ENCODE results near the gene ZNF236. TPM values are rescaled to one million over a fixed set of nuclear protein-coding genes. Genes with fewer than 3 reads are reported as not detected.

Gene ZNF236
- total RNA-seq, 1 donor from 2014 or later, result 19.4 TPM

DNA sequence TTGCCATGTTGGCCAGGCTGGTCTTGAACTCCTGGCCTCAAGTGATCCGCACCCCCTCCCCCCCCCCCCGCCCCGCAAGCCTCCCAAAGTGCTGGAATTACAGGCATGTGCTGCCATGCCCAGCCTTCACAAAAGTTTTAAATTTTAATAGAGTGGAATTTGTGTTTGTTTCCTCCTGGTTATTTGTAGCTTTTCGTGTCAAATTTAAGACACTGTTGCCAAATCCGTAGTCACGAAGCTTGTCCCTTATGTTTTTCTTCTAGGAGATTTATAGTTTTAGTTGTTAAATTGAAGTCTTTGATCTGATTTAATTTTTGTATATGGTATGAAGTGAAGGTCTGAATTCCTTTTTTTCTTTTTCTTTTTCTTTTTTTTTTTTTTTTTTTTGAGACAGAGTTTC lies 14.7 kb downstream of the ZNF236 start:
- no peak for DNase-seq (ENCODE audit: low spot score)
- H3K4me1 Mint-ChIP-seq (ENCODE audit: unreplicated experiment), result peaks cover 7% of the 10 kb centered on the region
- no peaks in the 10 kb centered on the region for H3K27me3 Mint-ChIP-seq (ENCODE audit: unreplicated experiment)
- no peak overlapping the region for H3K4me3 Mint-ChIP-seq (ENCODE audit: unreplicated experiment)
- no peaks in the 10 kb centered on the region for H3K9me3 Mint-ChIP-seq (ENCODE audit: unreplicated experiment)
- TF ChIP-seq, protein P1, sequence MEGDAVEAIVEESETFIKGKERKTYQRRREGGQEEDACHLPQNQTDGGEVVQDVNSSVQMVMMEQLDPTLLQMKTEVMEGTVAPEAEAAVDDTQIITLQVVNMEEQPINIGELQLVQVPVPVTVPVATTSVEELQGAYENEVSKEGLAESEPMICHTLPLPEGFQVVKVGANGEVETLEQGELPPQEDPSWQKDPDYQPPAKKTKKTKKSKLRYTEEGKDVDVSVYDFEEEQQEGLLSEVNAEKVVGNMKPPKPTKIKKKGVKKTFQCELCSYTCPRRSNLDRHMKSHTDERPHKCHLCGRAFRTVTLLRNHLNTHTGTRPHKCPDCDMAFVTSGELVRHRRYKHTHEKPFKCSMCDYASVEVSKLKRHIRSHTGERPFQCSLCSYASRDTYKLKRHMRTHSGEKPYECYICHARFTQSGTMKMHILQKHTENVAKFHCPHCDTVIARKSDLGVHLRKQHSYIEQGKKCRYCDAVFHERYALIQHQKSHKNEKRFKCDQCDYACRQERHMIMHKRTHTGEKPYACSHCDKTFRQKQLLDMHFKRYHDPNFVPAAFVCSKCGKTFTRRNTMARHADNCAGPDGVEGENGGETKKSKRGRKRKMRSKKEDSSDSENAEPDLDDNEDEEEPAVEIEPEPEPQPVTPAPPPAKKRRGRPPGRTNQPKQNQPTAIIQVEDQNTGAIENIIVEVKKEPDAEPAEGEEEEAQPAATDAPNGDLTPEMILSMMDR (IDR thresholded peaks at IDR 0.05; ENCODE audit: unreplicated experiment), result no peak
- H3K27ac Mint-ChIP-seq (ENCODE audit: unreplicated experiment), result no peak overlapping the region
- H3K36me3 Mint-ChIP-seq (ENCODE audit: low read depth, unreplicated experiment), result no peaks in the 10 kb centered on the region

- DNase-seq (ENCODE audit: low spot score), result no peak
Observed at GRCh38 chr18:76838182-76838581, 15.8 kb downstream of the ZNF236 start.

GRCh38 chr18:76839086-76839794 lies 16.9 kb downstream of the ZNF236 start:
- no peak overlapping the region for H3K4me3 Mint-ChIP-seq (ENCODE audit: unreplicated experiment)
- TF ChIP-seq, protein P1 (IDR thresholded peaks at IDR 0.05; ENCODE audit: unreplicated experiment), result no peak
- H3K27me3 Mint-ChIP-seq (ENCODE audit: unreplicated experiment), result peaks cover 4% of the 10 kb centered on the region
- no peaks in the 10 kb centered on the region for H3K36me3 Mint-ChIP-seq (ENCODE audit: low read depth, unreplicated experiment)
- DNase-seq (ENCODE audit: low spot score), result no peak
- H3K27ac Mint-ChIP-seq (ENCODE audit: unreplicated experiment), result no peak overlapping the region
- peaks cover 7% of the 10 kb centered on the region for H3K4me1 Mint-ChIP-seq (ENCODE audit: unreplicated experiment)
- no peaks in the 10 kb centered on the region for H3K9me3 Mint-ChIP-seq (ENCODE audit: unreplicated experiment)

More at GRCh38 chr18:76838182-76838581, 15.8 kb downstream of the ZNF236 start:
- no peak overlapping the region for H3K27ac Mint-ChIP-seq (ENCODE audit: unreplicated experiment)
- H3K4me1 Mint-ChIP-seq (ENCODE audit: unreplicated experiment), result peaks cover 7% of the 10 kb centered on the region
- no peak overlapping the region for H3K4me3 Mint-ChIP-seq (ENCODE audit: unreplicated experiment)
- H3K27me3 Mint-ChIP-seq (ENCODE audit: unreplicated experiment), result peaks cover 4% of the 10 kb centered on the region
- H3K9me3 Mint-ChIP-seq (ENCODE audit: unreplicated experiment), result no peaks in the 10 kb centered on the region
- TF ChIP-seq, protein P1 (IDR thresholded peaks at IDR 0.05; ENCODE audit: unreplicated experiment), result no peak
- no peaks in the 10 kb centered on the region for H3K36me3 Mint-ChIP-seq (ENCODE audit: low read depth, unreplicated experiment)

DNA sequence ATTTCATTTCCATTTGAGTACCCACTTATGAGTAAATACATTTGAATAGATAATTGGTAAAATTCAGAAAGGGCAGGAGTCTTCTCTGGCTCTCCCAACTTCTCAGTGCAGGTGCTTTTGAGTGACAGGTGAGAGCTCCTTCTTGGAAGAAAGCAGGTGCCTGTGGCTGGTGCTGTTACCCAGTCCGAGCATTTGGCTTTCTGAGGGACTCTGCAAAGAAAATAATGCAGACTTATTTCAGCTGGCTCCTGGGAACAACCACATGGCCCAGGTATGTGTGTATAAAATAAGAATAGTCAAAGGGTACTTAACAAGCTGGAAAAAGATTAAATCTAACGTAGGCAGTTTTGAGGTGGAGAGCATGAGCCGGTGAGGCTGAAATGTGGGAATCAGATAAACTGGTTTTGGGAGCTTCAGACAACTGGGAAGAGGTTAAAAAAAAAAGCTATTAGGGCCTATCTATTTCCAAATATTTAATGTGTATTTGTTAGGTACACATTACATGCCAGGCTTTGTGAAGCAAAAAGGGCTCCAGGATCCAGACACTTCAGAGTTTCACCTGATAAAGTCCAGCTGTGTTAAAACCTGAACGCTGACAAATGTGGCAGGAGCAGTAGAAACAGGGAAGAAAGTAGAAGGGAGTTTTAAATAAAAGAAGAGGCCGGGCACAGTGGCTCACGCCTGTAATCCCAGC lies 20.6 kb downstream of the ZNF236 start:
- no peak overlapping the region for H3K4me3 Mint-ChIP-seq (ENCODE audit: unreplicated experiment)
- peak overlapping the region; percentile 36 for H3K27ac Mint-ChIP-seq (ENCODE audit: unreplicated experiment)
- TF ChIP-seq, protein P1 (IDR thresholded peaks at IDR 0.05; ENCODE audit: unreplicated experiment), result no peak
- H3K4me1 Mint-ChIP-seq (ENCODE audit: unreplicated experiment), result peaks cover 8% of the 10 kb centered on the region
- H3K36me3 Mint-ChIP-seq (ENCODE audit: low read depth, unreplicated experiment), result no peaks in the 10 kb centered on the region
- H3K9me3 Mint-ChIP-seq (ENCODE audit: unreplicated experiment), result no peaks in the 10 kb centered on the region
- H3K27me3 Mint-ChIP-seq (ENCODE audit: unreplicated experiment), result peaks cover 4% of the 10 kb centered on the region
- DNase-seq (ENCODE audit: low spot score), result no peak

GRCh38 chr18:76844144-76844543 lies 21.8 kb downstream of the ZNF236 start:
- Mint-ChIP-seq H3K27ac (ENCODE audit: unreplicated experiment) (no peak overlapping the region), H3K27me3 (ENCODE audit: unreplicated experiment) (peaks cover 4% of the 10 kb centered on the region), H3K4me1 (ENCODE audit: unreplicated experiment) (peaks cover 3% of the 10 kb centered on the region), H3K9me3 (ENCODE audit: unreplicated experiment) (no peaks in the 10 kb centered on the region), H3K36me3 (ENCODE audit: low read depth, unreplicated experiment) (no peaks in the 10 kb centered on the region), H3K4me3 (ENCODE audit: unreplicated experiment) (no peak overlapping the region)
- DNase-seq (ENCODE audit: low spot score), result no peak
- TF ChIP-seq, protein P1 (IDR thresholded peaks at IDR 0.05; ENCODE audit: unreplicated experiment), result no peak

Measured in endothelial cell (in vitro differentiated cells).